ENCODE results near the gene EHD4.

EHD4 gene

DNA sequence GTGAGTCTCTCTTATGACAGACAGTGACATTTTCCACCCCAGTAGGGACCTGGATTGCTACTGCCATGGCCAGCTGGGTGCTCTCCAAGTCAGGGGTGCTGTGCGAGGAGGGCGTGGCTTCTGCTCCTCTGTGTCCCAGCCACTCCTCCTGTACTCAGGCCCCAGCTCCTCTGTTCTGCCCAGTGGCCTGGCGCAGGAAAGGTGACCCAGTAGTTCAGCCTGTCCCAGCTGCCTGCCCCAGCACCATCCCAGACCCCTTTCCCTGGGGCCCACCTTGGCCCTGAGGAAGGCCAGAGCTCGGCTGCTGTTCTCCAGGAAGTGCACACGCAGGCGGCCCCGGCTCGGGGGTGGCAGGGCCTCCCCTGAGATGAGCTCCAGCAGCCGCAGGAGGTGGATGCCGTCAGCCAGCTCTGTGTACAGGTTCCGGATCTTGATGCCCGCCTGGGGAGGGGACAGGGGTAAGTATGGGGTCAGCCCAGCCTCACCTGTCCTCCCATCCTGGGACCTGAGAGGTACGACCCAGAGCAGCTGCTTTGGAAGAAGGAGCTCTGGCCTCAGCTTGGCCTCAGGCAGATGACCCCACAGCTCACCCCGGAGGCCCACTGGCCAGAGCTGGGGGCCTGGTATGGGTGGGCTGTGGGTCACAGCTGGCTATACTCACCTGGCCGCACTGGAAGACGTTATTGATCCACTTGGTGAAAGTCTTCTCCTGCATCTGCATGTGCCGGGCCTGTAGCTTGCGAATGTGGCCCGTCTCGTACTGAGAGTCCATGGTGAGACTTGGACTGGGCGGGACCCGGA lies 79.5 kb downstream of the EHD4 start:
- DNase-seq: no peak

DNA sequence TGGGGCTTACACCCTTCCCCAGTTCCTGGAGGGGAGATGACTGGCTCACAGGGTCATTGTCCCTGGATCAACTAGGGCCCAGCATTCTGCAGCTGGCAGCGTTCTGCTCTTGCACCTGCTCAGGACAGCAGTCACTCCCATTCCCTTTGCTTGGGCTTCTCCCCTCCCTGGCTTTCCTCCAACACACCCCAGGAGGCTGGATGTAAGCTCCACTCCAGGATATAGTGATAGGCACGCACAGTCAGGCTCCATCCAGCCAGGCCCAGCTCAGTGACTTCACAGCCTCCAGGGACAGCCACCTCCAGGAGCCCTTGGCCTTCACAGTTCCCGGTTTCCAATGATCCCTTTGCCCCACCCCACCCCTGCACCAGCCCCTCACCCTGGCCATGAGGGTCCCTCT lies 80.4 kb downstream of the EHD4 start:
- no peak for DNase-seq

DNA sequence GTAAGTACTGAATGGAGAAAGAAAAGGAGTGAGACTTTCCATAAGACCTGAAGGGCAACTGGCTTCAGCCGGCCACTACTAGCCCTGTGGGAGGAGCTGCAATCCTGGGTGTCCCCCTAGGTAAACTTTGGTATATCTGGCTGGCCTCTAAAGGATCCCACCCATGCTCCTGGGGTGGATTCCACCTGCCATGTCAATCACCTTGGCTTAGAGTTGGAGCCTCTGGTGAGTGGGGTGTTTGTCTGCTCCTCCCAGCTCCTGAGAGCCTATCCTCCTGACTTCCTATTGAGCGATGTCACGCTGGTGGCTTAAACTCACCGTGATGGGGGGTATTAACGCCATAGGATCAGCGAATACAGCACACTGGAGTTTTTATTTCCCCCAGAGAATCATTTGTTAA lies 81.1 kb downstream of the EHD4 start:
- no peak for DNase-seq

DNA sequence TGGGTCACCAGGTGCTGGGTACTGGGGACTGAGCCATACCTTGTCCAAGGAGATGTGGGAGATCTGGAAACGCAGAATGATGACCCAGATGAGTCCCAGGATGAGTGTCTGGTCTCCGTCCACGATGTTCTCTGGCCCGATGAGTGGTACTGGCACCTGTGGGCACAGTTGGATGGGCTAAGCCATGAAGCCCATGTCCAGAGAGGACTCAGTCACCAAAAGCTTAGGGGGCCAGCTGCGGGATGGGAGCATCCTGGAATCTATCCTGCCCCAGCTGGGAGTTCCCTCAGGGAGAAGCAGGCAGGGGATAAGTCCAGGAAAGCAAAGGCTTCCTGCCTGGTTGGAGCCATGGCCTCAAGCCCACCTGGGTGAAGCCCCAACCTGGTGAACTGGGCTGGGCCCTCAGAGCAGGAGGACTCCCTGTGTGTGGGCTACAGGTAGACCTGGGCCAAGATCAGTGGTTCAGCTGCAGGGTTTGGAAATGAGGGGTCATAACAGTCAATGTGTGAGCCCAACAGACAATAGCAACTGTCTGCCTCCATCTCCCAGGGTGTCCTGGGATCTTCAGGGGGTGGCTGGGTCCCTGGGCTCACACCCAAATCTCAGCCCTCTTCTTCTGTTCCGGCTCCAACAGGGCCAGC lies 82.2 kb downstream of the EHD4 start:
- DNase-seq: no peak

DNA sequence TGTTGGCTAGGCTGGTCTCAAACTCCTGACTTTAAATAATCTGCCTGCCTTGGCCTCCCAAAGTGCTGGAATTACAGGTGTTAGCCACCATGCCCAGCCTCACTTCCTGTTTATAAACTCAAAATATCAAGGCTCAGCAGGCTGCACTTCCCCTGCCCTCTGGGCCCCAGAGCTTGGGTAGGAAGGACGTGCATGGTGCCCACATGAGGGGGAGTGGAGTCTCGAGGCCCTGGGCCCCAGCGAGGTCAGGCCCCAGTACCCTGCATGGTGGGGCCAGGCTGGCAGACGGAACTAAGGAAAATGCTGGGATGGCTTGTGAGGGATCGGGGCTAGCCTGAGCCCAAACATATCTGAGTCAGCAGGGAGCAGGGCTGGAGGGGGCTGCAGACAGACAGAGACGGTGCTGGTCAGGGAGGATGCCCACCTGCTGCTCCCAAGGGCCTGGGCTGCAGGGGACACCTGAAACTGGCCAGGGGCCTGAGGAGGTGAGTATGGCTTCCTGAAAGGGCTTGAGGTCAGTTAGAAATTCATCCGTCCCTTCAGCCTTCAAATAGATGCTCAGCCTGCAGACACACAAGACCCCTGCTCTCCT lies 83.6 kb downstream of the EHD4 start:
- DNase-seq: no peak

DNA sequence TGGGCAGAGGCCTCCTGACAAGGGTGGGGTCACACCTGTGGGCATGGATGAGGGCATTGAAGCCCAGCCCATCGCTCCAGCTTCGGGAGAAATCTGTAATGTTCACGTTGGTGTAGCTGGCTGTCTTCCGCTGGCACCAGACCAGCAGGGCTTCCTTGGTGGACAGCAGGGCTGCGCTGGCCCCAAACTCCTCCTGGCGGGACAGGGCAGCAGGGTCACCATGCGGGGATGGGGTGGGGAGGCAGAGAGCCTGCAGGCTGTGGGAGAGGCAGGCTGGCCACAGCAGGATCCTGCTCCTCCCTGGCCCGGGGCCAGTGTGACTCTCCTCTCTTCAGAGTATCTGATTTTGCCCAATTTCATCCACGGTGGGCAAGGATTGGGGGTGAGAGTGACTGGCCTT lies 84.5 kb downstream of the EHD4 start:
- no peak for DNase-seq

DNA sequence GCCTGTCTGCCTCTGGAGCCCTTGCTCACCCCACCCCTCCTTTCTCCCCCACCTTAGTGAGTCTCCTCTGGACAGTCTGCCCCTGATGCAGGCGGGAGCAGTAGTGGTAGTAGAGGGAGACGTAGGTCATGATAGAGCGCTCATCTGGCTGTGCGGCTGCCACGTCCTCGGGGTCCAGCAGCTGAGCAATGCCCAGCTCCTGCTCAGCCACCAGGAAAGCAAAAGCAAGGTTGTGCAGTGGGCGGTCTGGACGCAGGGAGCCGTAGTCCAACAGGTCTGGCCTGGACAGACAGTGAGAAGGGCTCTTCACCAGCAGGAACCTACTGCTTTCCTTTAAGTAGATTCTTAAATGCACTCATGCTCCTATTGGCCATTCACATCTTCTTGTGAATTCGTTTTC lies 85.2 kb downstream of the EHD4 start:
- DNase-seq: no peak

DNA sequence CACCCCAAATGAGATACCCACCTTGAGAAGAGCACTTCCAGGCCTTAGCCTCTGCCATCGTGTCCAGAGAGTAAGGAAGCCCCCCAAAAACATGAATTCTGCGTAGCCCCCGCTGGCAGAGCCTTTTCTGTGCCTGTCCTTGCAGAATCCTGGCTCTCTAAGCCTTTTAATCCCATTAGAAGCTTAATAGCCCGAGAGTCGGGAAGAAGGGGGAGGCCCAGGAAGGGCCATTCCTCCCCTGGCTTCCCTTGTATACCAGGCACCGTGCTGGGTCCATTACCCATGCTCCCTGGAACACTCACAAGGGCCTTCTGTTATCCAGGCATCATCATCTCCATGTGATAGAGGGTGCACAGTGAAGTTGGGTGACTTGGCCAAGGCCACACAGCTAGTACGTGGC lies 85.6 kb downstream of the EHD4 start:
- DNase-seq: no peak

DNA sequence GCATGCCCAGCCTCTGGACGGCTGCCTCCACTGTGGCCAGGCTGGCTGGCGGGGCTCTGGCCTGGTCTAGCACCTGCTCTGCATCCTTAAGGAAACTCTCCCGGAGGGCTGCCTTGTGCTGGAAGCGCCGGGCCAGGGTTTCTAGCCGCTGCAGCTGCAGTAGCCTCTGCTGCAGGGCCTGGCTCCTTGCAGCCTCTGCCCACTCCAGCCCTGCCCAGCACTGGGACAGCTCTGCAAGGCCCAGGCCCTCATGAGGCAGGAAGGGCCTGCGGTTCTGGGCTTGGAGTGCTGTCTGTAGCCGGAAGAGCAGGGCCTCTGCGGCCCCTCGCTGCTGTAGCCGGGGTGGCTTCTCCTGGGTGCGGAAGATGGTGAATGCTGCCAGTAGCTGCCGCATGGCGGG lies 86.5 kb downstream of the EHD4 start:
- DNase-seq: no peak

DNA sequence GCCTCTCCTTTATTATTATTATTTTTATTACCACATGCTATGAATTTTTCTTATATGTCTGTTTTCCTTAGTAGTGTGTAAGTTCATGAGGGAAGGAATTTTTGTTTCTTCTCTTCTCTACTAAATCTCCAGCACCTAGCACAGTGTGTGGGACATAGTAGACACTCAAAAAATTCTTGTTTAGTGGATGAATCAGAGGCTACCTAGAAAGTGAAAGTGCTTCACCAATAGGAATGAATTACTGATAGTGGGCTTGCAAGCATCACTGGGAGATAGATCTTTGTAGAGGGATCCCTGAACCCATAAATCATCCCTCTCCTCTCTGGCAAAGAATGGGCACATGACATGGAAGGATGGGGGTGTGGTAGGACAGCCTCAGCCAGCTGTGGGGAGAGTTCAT lies 87.0 kb downstream of the EHD4 start:
- DNase-seq: no peak

DNA sequence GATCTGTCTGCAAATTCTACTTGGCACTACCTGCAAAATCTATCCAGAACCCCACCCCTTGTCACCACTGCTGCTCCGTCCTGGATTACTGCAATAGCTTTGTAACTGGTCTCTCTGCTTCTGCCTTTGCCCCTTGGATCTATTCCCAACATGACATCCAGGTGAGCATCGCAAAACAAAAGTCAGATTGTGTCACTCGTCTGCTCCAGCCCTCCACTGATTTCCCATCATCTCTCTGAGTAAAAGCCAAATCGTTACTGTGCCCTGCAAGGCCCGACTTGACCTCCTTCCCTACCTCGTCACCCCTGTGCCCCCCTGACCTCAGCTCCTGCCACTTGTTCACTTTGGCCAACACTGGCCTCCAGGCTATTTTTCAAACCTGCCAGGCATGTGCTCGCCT lies 87.9 kb downstream of the EHD4 start:
- DNase-seq: no peak

DNA sequence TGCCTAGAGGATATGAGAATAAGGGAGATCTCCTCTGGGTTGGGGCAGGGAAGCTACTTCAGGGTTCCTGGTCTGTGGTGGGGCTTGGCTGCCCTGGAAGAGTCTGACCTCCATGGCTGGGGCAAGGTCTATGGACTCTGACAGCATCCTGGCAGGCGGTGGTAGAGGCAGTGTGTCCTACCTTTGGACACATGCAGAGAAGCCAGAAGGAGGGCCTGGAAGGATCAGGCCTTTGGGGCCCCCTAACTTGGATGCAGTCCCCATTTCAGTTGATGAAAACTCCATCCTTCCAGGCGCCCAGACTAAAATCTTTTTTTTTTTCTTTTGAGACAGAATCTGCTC lies 88.9 kb downstream of the EHD4 start:
- DNase-seq: no peak

DNA sequence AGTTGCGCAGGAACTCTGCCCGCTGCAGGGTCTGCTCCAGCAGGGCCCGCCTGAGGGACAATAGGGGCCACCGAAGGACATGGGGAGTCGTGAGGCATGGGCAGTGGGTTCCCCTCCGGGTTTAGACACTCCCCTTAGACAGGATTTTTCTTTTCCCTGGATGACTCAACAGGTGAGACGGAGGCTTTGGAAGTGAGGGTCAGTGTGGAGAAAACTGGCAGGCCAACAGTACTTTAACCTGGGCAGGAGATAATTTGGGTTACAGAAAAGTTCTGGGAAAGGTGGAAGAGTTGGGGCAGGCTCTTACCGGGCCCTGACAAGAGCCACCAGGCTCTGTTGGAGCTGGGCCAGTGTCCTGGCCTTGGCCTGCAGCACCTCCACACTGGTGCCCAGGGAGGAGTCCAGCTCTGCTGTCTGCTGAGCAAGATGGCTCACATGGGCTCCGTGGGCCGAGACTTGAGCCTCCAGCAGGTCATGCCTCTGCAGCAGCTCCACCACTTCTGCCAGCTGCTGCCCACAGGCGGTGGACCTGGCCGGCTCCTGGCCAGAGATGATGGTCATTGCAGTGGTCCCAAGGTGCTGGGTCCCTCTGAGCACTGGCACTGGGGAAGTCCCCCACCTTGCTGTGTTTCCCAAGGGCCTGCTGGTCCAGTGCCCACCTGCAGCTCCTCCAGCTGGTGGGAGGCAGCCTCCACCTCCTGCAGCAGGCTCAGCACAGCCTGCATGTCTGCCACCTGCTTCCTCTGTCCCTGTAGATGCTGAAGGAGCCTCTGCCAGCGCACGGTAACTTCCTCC lies 89.5 kb downstream of the EHD4 start:
- DNase-seq: no peak

DNA sequence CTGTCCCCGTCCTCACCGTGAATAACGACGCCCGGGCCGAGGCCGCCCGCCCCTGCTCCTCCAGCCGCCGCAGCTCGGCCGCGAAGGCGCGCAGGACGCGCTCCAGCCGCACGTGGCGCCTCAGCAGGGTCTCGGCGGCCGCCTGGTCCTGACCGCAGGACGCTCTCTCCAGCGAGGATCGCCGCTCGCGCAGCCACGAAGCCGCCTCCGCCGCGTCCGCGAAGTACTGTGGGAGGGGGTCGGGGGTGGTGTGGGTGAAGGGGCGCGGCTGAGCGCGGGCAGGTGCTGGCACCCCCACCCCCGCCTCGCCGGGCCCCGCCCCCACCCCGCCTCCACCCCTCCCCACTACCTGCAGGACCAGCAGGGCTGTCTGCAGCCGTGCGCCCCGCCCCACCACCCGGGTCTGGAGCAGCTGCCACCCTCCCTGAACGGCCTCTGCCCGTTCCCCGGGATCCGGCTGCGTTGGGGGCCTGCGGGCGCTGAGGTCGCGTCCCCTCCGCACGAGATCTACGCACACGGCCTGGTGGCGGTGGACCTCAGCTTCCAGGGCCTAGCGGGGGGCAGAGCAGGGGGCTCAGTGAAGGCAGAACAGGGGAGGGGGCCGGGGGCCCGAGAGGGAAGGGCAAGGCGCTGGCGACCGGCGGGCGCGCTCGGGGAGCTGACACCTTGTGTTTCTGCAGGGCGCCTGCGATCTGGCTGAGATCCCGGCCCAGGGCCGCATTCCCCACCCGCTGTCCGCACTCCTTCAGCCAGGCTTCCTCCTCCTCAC lies 90.3 kb downstream of the EHD4 start:
- no peak for DNase-seq

DNA sequence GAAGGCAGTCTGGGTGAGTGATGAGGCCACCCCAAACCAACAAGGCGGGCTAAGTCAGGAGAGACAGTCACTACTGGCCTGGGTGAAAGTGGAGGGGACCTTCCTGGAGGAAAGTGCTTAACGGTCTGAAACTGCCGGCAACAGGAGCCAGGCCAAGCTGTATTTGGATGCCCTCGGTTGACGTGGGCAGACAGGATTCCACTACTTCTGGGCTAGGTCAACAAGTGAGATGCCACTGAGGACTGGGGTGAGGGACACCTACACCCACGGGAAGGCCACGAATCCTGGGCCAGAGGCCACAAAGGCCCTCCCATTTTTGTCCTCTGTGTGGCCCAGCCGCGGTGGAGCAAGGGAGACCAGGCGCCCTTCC lies 90.8 kb downstream of the EHD4 start:
- DNase-seq: no peak

DNA sequence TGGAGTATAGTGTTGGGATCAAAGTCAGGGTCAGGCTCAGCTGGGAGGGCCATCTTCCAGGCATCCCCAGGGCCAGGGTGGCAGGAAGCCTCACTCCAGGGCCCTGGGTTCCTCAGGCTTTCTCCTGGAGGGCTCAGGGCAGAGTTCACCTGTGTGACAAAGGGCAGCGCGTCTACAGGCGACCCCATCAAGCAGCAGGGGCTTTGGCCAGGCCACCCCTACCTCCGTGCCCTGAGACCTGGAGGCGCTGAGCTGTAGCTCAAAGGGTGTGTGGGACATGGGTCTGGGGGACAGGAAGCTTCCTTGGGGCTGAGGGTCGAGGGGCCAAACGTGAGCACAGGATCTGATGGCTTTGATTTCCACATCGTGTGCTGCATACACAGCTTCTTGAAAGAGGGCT lies 91.3 kb downstream of the EHD4 start:
- DNase-seq: no peak

DNA sequence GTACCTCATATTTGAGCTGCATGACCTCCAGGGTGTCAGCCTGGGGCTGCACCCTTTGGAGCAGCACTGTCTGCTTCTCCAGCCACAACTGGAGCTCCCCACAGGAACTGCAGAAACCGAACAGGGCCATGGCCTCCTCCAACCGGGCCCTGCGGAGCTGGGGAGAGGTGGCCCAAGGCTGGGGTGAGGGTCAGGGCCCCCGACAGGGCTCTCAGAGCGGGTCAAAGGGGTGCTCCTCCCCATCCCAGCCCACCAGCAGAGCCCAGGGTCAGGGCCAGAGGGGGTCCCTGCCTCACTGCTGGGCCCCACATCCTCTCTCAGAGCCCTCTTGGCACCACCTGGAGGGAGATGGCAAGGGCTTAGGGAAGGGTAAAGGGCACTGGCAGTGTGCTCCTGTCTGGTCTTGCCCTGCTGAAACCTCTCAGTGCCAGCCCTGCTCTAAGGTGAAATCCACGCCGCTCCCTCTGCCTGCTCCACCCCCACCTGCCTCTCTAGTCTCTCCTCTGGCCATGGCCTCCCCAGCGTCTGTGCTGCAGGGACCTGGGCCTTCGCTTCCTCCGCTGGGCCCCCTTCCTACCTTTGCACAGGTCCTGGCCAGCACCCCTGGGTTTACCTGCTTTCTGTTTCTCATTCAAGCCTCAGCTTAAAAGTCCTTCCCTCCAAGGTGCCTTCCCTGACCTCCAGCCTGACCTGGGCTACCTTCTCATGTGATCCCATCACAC lies 92.0 kb downstream of the EHD4 start:
- no peak for DNase-seq

DNA sequence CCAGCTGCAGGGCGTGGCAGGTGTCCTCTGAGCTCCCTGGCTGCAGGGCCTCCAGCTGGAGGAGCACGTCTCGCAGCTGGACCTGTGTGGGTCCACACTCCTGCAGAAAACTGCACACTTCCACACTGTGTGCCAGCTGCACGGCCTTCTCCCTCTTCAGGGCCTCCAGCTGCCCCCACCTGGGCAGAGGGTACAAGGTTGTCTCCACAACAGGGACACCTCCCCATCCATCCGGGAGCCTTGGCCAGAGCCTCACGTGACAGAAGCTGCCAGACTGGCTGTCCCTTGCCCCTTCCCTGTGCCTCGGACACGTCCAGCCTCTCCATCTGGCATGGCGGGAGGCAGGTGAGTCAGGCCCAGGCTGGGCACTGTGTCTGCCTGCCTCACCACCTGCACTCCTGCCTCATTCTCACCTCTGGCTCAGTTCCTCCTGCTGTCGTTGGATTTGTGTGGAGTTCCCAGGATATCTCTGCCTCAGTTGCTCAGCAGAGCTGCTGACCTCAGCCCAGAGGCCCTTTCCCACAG lies 93.0 kb downstream of the EHD4 start:
- no peak for DNase-seq

DNA sequence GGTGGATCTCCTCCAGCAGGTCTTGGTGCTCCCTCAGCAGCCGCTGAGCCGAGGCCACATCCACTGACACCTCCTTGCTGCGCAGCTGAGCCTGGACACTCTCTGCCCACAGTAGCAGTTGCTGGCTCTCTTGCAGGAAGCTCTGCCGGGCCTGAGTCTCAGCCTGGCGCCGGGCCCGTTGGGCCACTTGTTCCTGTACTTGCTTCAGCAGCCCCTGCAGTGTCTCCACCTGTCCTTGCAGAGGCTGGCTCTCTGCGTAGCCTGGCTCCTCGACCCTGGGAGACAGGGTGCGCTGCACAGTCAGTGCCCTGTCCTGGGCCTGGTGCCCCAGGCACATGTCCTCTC lies 94.0 kb downstream of the EHD4 start:
- no peak for DNase-seq

DNA sequence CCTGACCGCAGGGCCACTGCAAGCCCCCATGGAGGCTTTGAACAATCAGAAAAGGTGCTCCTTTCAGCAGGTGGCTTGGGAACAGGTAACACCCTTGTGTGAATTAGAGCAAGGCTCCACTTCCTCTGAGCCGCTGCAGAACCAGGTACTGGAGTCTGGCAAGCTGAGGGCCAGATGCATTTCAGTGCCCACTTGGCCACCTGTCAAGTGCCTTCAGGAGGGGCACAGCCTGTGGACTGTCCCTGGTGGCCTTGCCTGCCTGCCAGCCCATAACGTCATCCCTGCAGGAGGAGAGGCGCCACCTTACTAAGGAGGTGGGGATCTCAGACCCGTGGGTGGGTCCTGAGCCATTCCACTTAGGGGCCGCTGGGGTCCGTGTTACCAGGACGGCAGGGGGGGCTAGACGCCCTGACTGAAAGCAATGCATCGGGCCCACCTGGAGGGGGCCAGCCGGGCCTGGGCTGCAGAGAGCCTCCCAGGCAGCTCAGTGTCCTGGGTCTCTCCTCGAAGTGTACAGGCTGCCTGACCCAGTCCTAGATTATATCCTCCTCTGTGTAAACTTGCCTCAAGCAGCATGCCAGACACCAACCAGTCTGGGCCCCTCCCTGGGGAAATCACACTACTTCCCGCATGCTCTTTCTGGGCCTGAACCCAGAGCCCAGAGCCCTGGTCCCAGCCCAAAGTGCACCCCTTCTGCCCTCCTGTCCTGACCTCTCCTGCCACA lies 94.6 kb downstream of the EHD4 start:
- DNase-seq: no peak

DNA sequence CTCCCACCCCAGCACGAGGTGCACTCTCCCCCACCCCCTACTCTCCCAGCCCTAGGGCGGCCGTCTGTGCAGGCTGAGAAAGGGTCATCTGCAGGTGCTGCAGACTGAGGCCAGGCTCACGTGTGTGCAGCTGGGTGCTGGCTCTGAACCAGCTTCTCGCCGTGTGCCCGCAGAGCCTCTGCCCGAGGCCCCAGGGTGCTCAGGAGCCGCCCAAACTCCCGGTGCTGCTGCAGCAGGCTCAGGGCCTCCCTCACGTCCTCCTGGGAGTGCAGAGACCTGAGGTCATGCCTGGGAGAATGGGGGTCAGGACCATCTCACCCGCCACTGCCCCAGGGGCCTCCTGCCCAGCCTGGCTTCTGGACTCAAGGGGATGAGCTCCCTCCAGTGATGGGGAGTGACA lies 95.7 kb downstream of the EHD4 start:
- no peak for DNase-seq

DNA sequence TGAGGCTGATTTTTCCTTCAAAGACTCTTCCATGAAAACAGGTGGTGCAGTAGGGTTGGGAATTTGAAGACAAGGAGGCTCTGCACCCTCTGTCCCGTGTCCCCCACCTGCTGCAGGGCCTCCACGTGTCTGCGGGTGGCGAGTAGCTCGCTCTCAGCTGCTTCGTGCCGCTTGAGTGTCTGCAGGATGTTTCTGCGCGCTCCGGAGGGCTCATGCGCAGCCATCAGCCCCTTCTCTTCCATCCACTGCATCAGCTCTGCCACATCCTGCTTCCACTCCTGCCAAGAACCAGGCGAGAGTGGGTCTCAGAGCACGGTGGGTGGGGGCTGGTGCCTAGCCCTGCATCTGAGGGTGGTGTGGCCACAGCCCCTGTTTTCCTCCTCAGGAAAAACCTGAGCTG lies 96.3 kb downstream of the EHD4 start:
- DNase-seq: no peak

All from NCI-H446 treated with DMSO at 0.1 percent for 48 hours (cell line).